Thyroid gland (tissue), 4 donors: Measurements from ENCODE around the gene KLHL11. TPM values are rescaled to one million over a fixed set of nuclear protein-coding genes. Genes with fewer than 3 reads are reported as not detected.
"Not testable (repeated sequence)": the region's sequence is repeated elsewhere in the genome, so short reads cannot be mapped to it uniquely, and the experiment has no call there.

Experiments used
- DNase-seq, 2 donors: peaks; one replicate each; pipeline ENCODE4 v3.0.0-alpha.2; 2019
- H3K27ac ChIP-seq, 3 donors: fragments of 200-600 bp; sonication (generic); 1 replicate in 2 of 3; 2 replicates in 1 of 3; pipeline ENCODE4 v1.5.1; 2016 to 2019; ENCODE audit warnings: mild to moderate bottlenecking in 1 of 3, moderate library complexity in 1 of 3
- H3K27me3 ChIP-seq: fragments of 200-600 bp; sonication (generic); one replicate; pipeline ENCODE4 v1.5.1; 2019
- H3K36me3 ChIP-seq, 2 donors: fragments of 200-600 bp; sonication (generic); one replicate each; pipeline ENCODE4 v1.5.1; 2016 to 2019
- H3K4me1 ChIP-seq, 2 donors: fragments of 200-600 bp; sonication (generic); one replicate each; pipeline ENCODE4 v1.5.1; 2017 to 2019
- H3K4me3 ChIP-seq, 3 donors: fragments of 200-600 bp; sonication (generic); replicated peaks in 1 of 3; 1 replicate in 2 of 3; 2 replicates in 1 of 3; pipeline ENCODE4 v1.5.1; 2016; ENCODE audit warnings: mild to moderate bottlenecking in 1 of 3
- H3K9me3 ChIP-seq: fragments of 200-600 bp; sonication (generic); one replicate; pipeline ENCODE4 v1.5.1; 2017
- CTCF ChIP-seq, 6 experiments: fragments of 200-600 bp in 3 of 6; fragments of 450-650 bp in 3 of 6; sonication (generic) in 3 of 6; IDR thresholded peaks; one replicate each; pipeline ENCODE4 v1.5.1; 2016 to 2019; ENCODE audit warnings: antibody characterized with exemption in 6 of 6, mild to moderate bottlenecking in 2 of 6, inconsistent platforms in 1 of 6, moderate library complexity in 1 of 6
- POLR2A ChIP-seq, 2 donors: fragments of 450-650 bp; IDR thresholded peaks; one replicate each; pipeline ENCODE4 v1.6.1; 2017; ENCODE audit warnings: antibody characterized with exemption in 2 of 2, mild to moderate bottlenecking in 2 of 2, moderate library complexity in 1 of 2
- WGBS, 2 donors: methylation state at CpG; one replicate each; pipeline ENCODE4 v1.1.5; 2017; 5-methylcytosine and 5-hydroxymethylcytosine counted together
- intact Hi-C: fragments of 100-400 bp; cut with DNase I; formaldehyde crosslinking; loops from one replicate; pipeline ENCODE4 v1.15.1; 2023
- total RNA-seq, 4 donors: library from RNA; depleted of rRNA; stranded (reverse); fragments of >200 nt; gene quantifications; one replicate each; pipeline ENCODE4 v1.2.3, GENCODE V29; 2016

Gene KLHL11
- total RNA-seq, 4 donors from 2014 or later: 46.0 to 60.7 (median 46.9) TPM

DNA sequence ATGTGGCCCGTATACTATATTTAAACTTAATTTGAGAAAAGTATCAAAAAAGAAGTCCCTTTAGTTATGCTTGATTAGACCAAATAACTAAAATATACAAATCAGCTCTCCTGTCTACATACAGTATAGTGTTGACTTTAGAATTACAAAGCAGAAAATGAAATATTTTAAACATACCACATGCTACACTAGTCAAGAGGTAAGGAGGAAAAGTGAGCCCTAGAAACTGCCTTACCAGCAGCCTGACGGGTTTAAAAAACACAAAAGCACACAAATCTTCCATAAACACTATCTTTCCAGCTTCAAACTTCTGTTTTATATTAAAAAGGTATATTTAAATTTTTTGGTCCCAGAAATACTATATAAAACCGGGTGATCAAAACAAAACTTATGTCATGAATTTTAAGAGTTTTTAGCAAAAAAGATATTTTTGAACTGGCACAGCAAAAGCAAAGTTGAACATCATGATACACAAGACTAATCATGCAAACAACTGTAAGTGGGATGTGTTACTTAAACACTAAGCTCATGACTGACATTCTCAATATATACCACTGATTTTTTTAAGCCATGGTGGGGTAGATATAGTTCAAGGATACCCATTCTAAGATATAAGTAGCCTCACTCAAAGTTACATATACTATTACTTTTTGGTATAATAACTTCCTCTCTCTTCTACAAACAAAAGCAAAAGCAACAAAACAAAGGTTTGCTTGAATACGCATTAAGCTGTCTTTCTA is 15.8 kb downstream of the KLHL11 start:
- Histone ChIP-seq H3K36me3 (peaks cover 3 to 6% of the 10 kb centered on the region in 2 donors), H3K4me1 (peaks cover 43 to 52% of the 10 kb centered on the region in 2 donors), H3K27ac (peak overlapping the region; percentile 62 to 72 (median 67)), H3K9me3 (no peaks in the 10 kb centered on the region), H3K27me3 (no peaks in the 10 kb centered on the region), H3K4me3 (no peak overlapping the region)
- intact Hi-C loops: no loop called here
- no peak for TF ChIP-seq CTCF (IDR thresholded peaks at IDR 0.05)
- TF ChIP-seq POLR2A (IDR thresholded peaks at IDR 0.05): no peak
- 34 to 36% methylated on average over 4 of the region's 4 CpGs for WGBS, 2 donors
- no peak for DNase-seq

GRCh38 chr17:41848788-41849187 is 16.4 kb downstream of the KLHL11 start:
- peaks cover 0 to 3% of the 10 kb centered on the region in 2 donors for H3K36me3 ChIP-seq
- WGBS, 2 donors: 29 to 34% methylated on average over 4 of the region's 4 CpGs
- H3K4me1 ChIP-seq: peaks cover 43 to 52% of the 10 kb centered on the region in 2 donors
- H3K27me3 ChIP-seq: no peaks in the 10 kb centered on the region
- no peaks in the 10 kb centered on the region for H3K9me3 ChIP-seq
- H3K27ac ChIP-seq: peak overlapping the region; percentile 62 to 72 (median 67)
- intact Hi-C loops: no loop called here
- TF ChIP-seq CTCF (IDR thresholded peaks at IDR 0.05) (no peak), POLR2A (IDR thresholded peaks at IDR 0.05) (no peak)
- H3K4me3 ChIP-seq: no peak overlapping the region
- DNase-seq: no peak

DNA sequence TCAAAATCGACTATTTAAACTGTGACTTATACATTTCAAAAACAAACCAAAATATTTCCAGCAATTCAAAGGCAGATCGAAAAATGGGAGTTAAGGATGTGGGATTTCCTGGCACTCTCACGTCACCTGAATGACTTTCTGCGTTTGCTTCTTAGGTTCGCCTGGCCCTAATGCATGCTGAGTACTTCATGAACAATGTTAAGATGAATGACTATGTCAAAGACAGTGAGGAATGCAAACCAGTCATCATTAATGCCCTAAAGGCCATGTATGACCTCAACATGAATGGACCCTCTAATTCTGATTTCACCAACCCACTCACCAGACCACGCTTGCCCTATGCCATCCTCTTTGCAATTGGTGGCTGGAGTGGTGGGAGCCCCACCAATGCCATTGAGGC is 20.3 kb downstream of the KLHL11 start:
- no peak for DNase-seq
- H3K36me3 ChIP-seq: no peaks in the 10 kb centered on the region
- H3K27ac ChIP-seq: no peak overlapping the region
- TF ChIP-seq CTCF (IDR thresholded peaks at IDR 0.05) (no peak), POLR2A (IDR thresholded peaks at IDR 0.05) (no peak)
- no peak overlapping the region for H3K4me3 ChIP-seq
- peaks cover 33 to 41% of the 10 kb centered on the region in 2 donors for H3K4me1 ChIP-seq
- intact Hi-C loops: no loop called here
- WGBS, 2 donors: 94 to 96% methylated on average over 6 of the region's 6 CpGs
- H3K27me3 ChIP-seq: no peaks in the 10 kb centered on the region
- no peaks in the 10 kb centered on the region for H3K9me3 ChIP-seq

DNA sequence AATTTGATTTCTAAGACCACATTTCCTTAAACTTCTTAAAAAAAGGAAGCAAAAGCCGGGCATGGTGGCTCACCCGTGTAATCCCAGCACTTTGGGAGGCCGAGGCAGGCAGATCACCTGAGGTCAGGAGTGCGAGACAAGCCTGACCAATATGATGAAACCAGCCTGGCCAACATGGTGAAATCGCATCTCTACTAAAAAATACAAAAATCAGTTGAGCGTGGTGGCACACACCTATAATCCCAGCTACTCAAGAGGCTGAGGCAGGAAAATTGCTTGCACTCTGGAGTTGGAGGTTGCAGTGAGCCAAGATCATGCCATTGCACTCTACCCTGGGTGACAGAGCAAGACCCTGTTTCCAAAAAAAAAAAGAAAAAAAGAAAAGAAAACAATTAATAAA is 24.4 kb downstream of the KLHL11 start:
- H3K27me3 ChIP-seq, intact Hi-C loops, H3K9me3 ChIP-seq, H3K4me3 ChIP-seq, H3K36me3 ChIP-seq: not testable (repeated sequence)
- H3K4me1 ChIP-seq: peaks cover 16 to 19% of the 10 kb centered on the region in 2 donors
- peak overlapping the region; percentile 53 to 82 (median 78) for H3K27ac ChIP-seq
- 40 to 41% methylated on average over 6 of the region's 6 CpGs for WGBS, 2 donors
- DNase-seq: peak; percentile 81 to 83

- DNase-seq, H3K27me3 ChIP-seq, H3K4me3 ChIP-seq, intact Hi-C loops, H3K36me3 ChIP-seq, H3K9me3 ChIP-seq: not testable (repeated sequence)
- peak overlapping the region in 1 of 3 donors; percentile 75 for H3K27ac ChIP-seq
- 98 to 99% methylated on average over 2 of the region's 2 CpGs for WGBS, 2 donors
- H3K4me1 ChIP-seq: peaks cover 25 to 26% of the 10 kb centered on the region in 2 donors
Observed at GRCh38 chr17:41839448-41839847, 25.8 kb downstream of the KLHL11 start.

GRCh38 chr17:41837761-41838538 is 27.3 kb downstream of the KLHL11 start, which contains the start of gene KLHL10:
TSS of gene KLHL10 (plus strand) at chr17:41837825. CDS start at chr17:41837933, 108 bp downstream.
- Histone ChIP-seq H3K9me3 (no peaks in the 10 kb centered on the region), H3K4me3 (no peak within 1 kb of the TSS), H3K4me1 (peaks cover 26% of the 10 kb centered on the region in 2 donors), H3K27me3 (no peaks in the 10 kb centered on the region), H3K27ac (peak within 1 kb of the TSS; percentile 79 to 92 (median 88)), H3K36me3 (no peaks in the 10 kb centered on the region)
- 84 to 90% methylated on average over 14 to 15 of the region's 15 CpGs for WGBS, 2 donors
- TF ChIP-seq CTCF (IDR thresholded peaks at IDR 0.05) (no peak), POLR2A (IDR thresholded peaks at IDR 0.05) (no peak)
- intact Hi-C loops: no loop called here
- no peak for DNase-seq
